H1 (cell line): ENCODE data around the gene RSU1. TPM values are rescaled to one million over a fixed set of nuclear protein-coding genes. Genes with fewer than 3 reads are reported as not detected.

ENCODE experiments used
- PHF8 ChIP-seq: fragments of 200-600 bp; sonication (generic); conservative IDR thresholded peaks from 2 replicates; pipeline ENCODE4 v1.7.1; 2012; ENCODE audit warnings: low read depth, mild to moderate bottlenecking, inconsistent platforms, low read length, moderate library complexity
- SP2 ChIP-seq: IDR thresholded peaks from 2 replicates; pipeline ENCODE4 v1.6.1; 2012; ENCODE audit warnings: mild to moderate bottlenecking, low read length, inconsistent platforms
- SP4 ChIP-seq: IDR thresholded peaks from 2 replicates; pipeline ENCODE4 v1.6.1; 2012; ENCODE audit warnings: low read length, inconsistent platforms
- SRF ChIP-seq: IDR thresholded peaks from 2 replicates; pipeline ENCODE4 v1.6.1; 2011; ENCODE audit warnings: mild to moderate bottlenecking, low read depth, low read length, moderate library complexity
- polyA plus RNA-seq, 7 experiments: library from polyadenylated mRNA; depleted of rRNA in 3 of 7; stranded (reverse) in 5 of 7; unstranded in 2 of 7; fragments of >200 nt in 5 of 7; fragments of 200-250 nt in 2 of 7; gene quantifications; 1 replicate in 5 of 7; 2 replicates in 1 of 7; 4 replicates in 1 of 7; pipeline versions ENCODE4 v1.2.1 to v1.2.3, GENCODE V29; 2011 to 2013; ENCODE audit warnings: missing spikeins in 2 of 7, mixed read lengths in 2 of 7
- total RNA-seq: library from RNA; stranded (reverse); fragmentation: NEBNext Ultra II Directional; extraction: Animal tissue kit (Norgen Biotek cat#: 25700); gene quantifications from 2 replicates; pipeline ENCODE4 v1.2.1, GENCODE V29; 2021
- TF ChIP-seq, protein P1 (sequence below): IDR thresholded peaks from 2 replicates; pipeline ENCODE4 v1.6.1; 2012; ENCODE audit warnings: low read length, inconsistent platforms

Gene RSU1
- total and polyA plus RNA-seq, 2 of the 8 experiments (the other 6 are each of a cell fraction or from before 2014, with no cell fraction given), result 50.0 to 68.2 TPM

DNA sequence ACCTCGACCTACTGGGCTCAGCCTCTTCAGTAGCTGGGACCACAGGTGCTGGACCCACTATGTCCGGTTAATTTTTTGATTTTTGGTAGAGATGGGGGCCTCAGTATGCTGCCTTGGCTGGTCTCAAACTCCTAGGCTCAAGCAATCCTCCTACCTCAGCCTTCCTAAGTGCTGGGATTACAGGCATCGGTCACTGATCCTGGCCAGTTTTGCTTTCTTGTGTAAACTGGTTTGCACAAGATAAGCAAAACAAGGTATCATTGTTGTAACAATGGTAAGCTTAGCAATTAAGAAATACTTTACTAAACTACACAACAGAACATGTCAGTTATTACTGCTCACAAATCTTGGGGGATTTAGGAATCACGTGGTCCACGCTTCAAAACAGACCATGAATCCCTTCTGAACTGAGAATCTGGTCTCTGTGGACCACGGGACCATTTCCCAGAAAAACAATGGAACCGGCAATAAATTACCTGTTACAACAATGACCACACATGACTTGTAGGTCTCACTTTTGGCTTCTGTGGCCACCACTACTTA, 36.8 kb downstream of the RSU1 start (continued):
- TF ChIP-seq, protein P1, sequence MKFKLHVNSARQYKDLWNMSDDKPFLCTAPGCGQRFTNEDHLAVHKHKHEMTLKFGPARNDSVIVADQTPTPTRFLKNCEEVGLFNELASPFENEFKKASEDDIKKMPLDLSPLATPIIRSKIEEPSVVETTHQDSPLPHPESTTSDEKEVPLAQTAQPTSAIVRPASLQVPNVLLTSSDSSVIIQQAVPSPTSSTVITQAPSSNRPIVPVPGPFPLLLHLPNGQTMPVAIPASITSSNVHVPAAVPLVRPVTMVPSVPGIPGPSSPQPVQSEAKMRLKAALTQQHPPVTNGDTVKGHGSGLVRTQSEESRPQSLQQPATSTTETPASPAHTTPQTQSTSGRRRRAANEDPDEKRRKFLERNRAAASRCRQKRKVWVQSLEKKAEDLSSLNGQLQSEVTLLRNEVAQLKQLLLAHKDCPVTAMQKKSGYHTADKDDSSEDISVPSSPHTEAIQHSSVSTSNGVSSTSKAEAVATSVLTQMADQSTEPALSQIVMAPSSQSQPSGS, result no peak
- TF ChIP-seq PHF8 (no peak), SP4 (no peak), SP2 (no peak), SRF (no peak)
